Stimulated activated CD4-positive, alpha-beta T cell treated with anti-CD3 and anti-CD28 coated beads, Interleukin-15, amount 100 ng/mL, for 24 hours (primary cell): ENCODE data around the gene ENTHD1.

Experiments
- DNase-seq: peaks from one replicate; pipeline ENCODE4 v3.0.0-alpha.2; 2020

The ENTHD1 gene, protein sequence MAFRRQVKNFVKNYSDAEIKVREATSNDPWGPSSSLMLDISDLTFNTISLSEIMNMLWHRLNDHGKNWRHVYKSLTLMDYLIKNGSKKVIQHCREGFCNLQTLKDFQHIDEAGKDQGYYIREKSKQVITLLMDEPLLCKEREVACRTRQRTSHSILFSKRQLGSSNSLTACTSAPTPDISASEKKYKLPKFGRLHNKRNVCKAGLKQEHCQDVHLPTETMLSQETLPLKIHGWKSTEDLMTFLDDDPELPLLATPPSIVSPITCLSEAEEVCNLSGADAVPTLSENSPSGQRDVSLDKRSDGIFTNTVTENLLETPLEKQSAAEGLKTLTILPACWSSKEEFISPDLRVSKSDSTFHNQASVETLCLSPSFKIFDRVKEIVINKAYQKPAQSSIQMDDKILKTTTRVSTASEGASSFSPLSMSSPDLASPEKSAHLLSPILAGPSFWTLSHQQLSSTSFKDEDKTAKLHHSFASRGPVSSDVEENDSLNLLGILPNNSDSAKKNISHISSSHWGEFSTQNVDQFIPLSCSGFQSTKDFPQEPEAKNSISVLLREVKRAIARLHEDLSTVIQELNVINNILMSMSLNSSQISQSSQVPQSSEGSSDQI

GRCh38 chr22:39893526-39893925 is at the start of gene ENTHD1:
ENTHD1 (minus strand) TSS chr22:39893760; CDS start chr22:39887748, 6,012 bp downstream.
- DNase-seq = no peak

GRCh38 chr22:39943337-39943736 is 49.8 kb upstream of the ENTHD1 start:
- peak; percentile 67 for DNase-seq

DNA sequence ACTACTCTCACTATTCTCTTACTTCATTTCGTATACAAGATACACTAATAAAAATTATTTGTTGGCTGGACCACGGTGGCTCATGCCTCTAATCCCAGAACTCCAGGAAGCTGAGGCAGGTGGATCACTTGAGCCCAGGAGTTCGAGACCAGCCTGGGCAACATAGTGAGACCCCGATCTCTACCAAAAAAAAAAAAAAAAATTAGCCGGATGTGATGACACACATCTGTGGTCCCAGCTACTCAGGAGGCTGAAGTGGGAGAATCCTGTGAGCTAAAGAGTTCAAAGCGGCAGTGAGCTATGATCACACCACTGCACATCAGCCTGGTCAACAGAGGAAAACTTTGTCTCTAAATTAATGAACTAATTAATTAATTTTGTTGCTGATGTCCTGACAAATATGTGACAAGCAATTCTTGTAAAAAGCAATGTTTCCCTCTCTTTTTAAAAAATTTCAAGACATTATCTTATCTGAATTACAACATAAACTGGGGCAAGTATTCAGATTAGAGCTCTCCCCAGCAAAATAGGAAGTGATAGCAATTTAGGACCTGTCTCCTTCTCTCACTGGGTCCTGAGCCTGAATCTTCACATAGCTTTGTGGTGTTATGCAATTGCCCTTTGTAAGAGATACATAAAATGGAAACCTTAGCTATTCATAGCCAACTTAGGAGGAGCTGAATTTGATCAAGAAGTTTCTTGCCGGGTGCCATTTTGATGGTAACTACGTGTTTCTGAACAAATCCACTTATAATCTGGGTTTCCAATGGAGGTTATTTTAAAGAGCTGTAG is 49.1 kb upstream of the ENTHD1 start:
- no peak for DNase-seq

DNA sequence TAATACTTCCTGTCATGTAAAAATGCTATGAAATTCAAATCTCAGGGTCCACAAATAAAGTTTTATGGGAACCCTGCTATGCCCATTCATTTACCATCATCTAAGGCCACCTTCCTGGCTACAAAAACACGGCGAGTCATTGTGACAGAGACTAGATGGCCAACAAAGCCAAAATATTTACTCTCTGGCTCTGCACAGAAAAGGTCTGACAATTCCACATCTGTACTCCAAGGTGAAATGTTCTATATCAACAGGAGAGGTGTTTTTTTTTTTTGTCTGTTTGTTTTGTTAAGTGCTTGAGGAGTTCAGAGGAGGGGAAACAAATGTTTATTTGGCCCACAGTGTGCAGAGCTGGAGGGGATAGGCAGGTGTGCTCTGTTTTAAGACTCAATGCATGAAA is 48.0 kb upstream of the ENTHD1 start:
- no peak for DNase-seq

- DNase-seq = no peak
Observed at GRCh38 chr22:39940757-39941305, 47.3 kb upstream of the ENTHD1 start.

GRCh38 chr22:39939830-39940229 is 46.3 kb upstream of the ENTHD1 start:
- DNase-seq = no peak

- peak; percentile 76 for DNase-seq
Observed at GRCh38 chr22:39938509-39939111, 45.0 kb upstream of the ENTHD1 start.

- no peak for DNase-seq
Observed at GRCh38 chr22:39937906-39938305, 44.3 kb upstream of the ENTHD1 start.

- DNase-seq = no peak
Observed at GRCh38 chr22:39936523-39937145, 43.1 kb upstream of the ENTHD1 start.

GRCh38 chr22:39935612-39936011 is 42.1 kb upstream of the ENTHD1 start:
- no peak for DNase-seq

GRCh38 chr22:39935116-39935515 is 41.6 kb upstream of the ENTHD1 start:
- no peak for DNase-seq

- DNase-seq = no peak
Observed at GRCh38 chr22:39933741-39934140, 40.2 kb upstream of the ENTHD1 start.

DNA sequence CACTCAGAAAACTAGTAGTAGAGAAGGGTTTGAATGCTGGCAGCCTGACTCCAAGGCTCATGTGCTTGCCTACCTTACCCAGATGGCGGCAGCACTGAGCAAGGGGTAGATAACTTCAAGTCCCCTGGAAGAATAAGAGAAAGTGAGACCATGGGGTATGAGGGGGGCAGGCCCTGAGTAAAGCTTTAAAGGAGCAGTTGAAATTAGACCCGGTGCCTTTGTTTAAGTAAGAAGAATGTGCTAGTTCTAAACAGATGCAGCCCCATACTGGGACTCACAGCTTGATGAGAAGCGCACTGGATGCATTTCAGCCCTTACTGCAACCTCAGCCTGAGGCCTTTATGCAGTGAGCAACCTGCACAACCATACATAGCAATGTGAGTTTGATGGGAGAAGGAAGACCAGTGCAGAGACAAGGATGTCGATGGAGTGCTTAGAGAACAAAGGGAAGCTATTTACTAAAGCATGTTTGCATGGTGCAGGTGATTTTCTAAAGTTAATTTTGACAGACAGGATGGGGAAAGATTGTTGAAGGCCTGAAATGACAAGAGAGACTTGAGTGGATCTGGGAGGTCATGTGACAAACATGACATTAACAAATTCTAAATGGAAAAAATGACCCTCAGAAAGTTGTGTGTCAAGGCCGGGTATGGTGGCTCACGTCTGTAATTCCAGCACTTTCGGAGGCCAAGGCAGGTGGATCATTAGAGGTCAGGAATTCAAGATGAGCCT is 39.5 kb upstream of the ENTHD1 start:
- DNase-seq = peak; percentile 76

- DNase-seq = no peak
Observed at GRCh38 chr22:39932166-39932565, 38.6 kb upstream of the ENTHD1 start.

DNA sequence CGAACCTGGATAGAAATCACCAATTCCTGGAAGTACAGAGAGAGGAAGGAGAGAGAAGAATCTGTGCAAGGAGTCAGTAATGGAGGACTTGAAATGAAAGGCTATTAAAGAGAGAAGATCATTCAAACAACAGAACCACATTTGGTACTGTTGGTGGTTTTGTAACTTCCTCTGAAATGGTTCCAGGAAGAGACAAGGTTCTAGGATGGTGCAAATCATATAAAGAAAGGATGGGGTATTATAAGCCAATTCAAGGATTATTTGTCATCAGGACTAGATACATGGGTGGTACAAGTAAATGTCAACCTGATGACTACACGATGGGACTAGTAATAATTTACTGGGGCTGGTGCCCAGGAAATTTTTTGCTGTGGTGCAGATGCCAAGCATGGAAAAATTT is 37.7 kb upstream of the ENTHD1 start:
- DNase-seq = no peak

GRCh38 chr22:39928536-39929520 is 35.3 kb upstream of the ENTHD1 start:
- DNase-seq = no peak

DNA sequence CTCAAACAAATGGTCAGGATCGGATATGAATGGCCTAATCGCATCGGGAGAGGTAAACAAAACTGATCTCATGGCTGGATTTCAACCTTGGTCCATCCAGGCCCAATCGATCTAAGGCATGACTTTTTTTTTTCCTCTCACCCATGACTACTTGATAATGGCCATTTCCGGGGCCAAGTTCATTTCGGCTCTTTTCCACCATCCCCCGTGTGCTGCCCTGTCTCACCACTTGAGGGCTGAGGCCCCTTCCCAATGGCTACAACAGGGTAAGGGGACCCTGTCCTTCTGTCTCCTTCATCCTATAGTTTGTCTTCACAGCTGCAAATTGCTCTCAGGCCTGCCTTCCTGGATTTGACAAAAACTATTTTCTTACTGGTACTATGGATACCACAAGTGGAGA is 34.0 kb upstream of the ENTHD1 start:
- DNase-seq = peak; percentile 64

- no peak for DNase-seq
Observed at GRCh38 chr22:39926753-39927152, 33.2 kb upstream of the ENTHD1 start.

DNA sequence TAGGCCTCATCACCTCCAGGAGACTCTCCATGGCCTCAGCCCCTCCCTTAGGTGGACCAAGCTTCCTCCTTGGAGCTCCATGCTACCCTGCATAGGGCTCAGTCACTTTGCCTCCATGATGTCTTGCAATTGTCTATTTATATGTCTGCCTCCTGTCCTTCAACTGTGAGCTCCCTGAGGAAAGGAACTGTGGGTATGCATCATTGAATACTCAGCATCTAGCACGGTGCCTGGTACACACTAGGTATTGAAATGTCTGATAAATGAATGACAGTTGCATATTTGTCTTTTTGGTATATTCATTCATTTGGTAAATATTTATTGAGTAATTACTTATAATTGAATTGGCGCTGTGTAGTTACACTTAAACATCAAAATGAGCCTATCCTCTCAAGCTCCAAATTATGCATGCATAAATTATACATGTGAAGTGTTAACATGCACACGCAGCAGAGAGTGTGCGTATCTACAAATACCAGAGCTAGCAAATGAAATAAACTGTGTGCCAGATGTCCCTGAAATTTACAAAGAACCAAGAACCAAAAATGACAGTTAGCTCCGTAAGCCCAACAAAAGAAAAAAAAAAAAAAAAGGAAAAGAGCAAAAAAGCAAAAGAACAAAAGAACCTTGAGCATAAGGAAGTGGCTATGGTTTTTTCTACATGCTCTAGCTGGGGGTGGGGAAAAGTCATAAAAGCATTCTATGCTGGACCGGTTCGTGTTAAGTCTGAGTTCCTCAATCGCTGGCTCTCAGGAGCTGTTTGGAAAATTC is 32.5 kb upstream of the ENTHD1 start:
- DNase-seq = no peak

DNA sequence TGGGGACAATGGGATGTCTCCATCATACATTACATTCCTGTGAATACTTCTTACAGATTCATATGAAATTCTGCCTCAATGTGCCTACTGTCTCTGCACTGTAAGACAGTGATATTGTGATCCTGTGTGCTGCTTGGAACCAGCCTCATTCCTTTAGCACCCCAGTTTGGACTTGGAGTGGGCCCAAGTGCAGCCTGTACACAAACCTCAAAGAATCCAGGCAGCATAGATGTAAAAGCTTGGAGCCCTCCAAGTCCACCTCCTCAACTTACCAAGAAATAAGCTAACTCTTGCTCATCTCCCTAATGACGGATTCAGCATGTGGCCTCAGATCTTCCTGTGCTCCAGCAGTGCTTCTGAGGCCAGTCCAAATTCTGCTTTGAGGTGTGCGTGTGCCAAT is 31.7 kb upstream of the ENTHD1 start:
- DNase-seq = no peak
